ENCODE measurements around the gene ASCC3. TPM values are rescaled to one million over a fixed set of nuclear protein-coding genes. Genes with fewer than 3 reads are reported as not detected.

Gene ASCC3
- total and polyA plus RNA-seq, 2 experiments from 2014 or later = 92.9 to 129 TPM

- TF ChIP-seq EZH2 (IDR thresholded peaks at IDR 0.05; ENCODE audit: low read depth, unreplicated experiment) = no peak
- no peak for TF ChIP-seq ETS1 (IDR thresholded peaks at IDR 0.05)
- TF ChIP-seq REST (IDR thresholded peaks at IDR 0.05; ENCODE audit: unreplicated experiment) = no peak
Measured at GRCh38 chr6:100695445-100695844, 185.7 kb downstream of the ASCC3 start (continued).

GRCh38 chr6:100693249-100693927 is 187.7 kb downstream of the ASCC3 start:
- no peak for DNase-seq (ENCODE audit: low spot score)
- no peaks in the 10 kb centered on the region for H3K9me3 Mint-ChIP-seq
- Histone ChIP-seq H4K20me1 (replicated peaks; ENCODE audit: insufficient read depth) (no peaks in the 10 kb centered on the region), H3K79me2 (replicated peaks; ENCODE audit: insufficient read depth) (no peaks in the 10 kb centered on the region), H3K27me3 (ENCODE audit: insufficient read depth) (no peaks in the 10 kb centered on the region), H3K9me2 (ENCODE audit: insufficient read depth) (no peaks in the 10 kb centered on the region), H3K4me2 (no peak overlapping the region), H3K36me3 (ENCODE audit: insufficient read depth) (no peaks in the 10 kb centered on the region), H3K4me1 (ENCODE audit: insufficient read depth) (no peaks in the 10 kb centered on the region), H3F3A (replicated peaks; ENCODE audit: low read depth) (no peaks in the 10 kb centered on the region), H2AFZ (no peak overlapping the region), H3K4me3 (no peak overlapping the region), H3K27ac (ENCODE audit: low read depth) (no peak overlapping the region)
- H3K27me3 Mint-ChIP-seq (ENCODE audit: insufficient read depth, low read depth, poor library complexity) = no peaks in the 10 kb centered on the region
- no peaks in the 10 kb centered on the region for H3K4me1 Mint-ChIP-seq
- H3K4me3 Mint-ChIP-seq = no peak overlapping the region
- no peak overlapping the region for H3K27ac Mint-ChIP-seq
- no peak for ATAC-seq
- H3K36me3 Mint-ChIP-seq (ENCODE audit: low read depth) = no peaks in the 10 kb centered on the region
- TF ChIP-seq CTCF (conservative IDR thresholded peaks at IDR 0.05; ENCODE audit: low read depth in 2 of 2) (no peak), CREB1 (CRISPR knock-in tag; IDR thresholded peaks at IDR 0.05; ENCODE audit: low read depth) (no peak), ETS1 (IDR thresholded peaks at IDR 0.05) (no peak), ZNF462 (CRISPR knock-in tag; IDR thresholded peaks at IDR 0.05) (no peak)

Measured in GM23338 (cell line).